Ectodermal cell (in vitro differentiated cells): ENCODE data around the gene SGCD.

ENCODE experiments used
- H3K27ac ChIP-seq: 2 replicates; pipeline ENCODE4 v1.7.0; 2013; ENCODE audit warnings: mild to moderate bottlenecking, low read depth, low read length; ENCODE audit not compliant: insufficient read depth, poor library complexity, severe bottlenecking
- H3K27me3 ChIP-seq: 2 replicates; pipeline ENCODE4 v1.7.0; 2013; ENCODE audit warnings: mild to moderate bottlenecking, low read length; ENCODE audit not compliant: insufficient read depth, control insufficient read depth, poor library complexity, severe bottlenecking
- H3K36me3 ChIP-seq: one replicate; pipeline ENCODE4 v1.7.0; 2013; ENCODE audit warnings: low read length; ENCODE audit not compliant: control insufficient read depth, insufficient read depth
- H3K4me1 ChIP-seq: one replicate; pipeline ENCODE4 v1.7.0; 2013; ENCODE audit warnings: low read length; ENCODE audit not compliant: control insufficient read depth, insufficient read depth
- H3K4me3 ChIP-seq: 2 replicates; pipeline ENCODE4 v1.7.0; 2013; ENCODE audit warnings: low read depth, low read length, control low read depth; ENCODE audit not compliant: insufficient read depth
- H3K9me3 ChIP-seq: 2 replicates; pipeline ENCODE4 v1.7.0; 2013; ENCODE audit warnings: mild to moderate bottlenecking, low read length, moderate library complexity; ENCODE audit not compliant: control insufficient read depth
- WGBS, 2 experiments: methylation state at CpG; one replicate each; pipeline ENCODE4 v1.1.7; 2013; ENCODE audit warnings: missing lambda C conversion rate in 2 of 2; 5-methylcytosine and 5-hydroxymethylcytosine counted together

SGCD gene

GRCh38 chr5:156799171-156799570 lies 472.2 kb downstream of the SGCD start:
- H3K36me3 ChIP-seq, result no peaks in the 10 kb centered on the region
- peaks cover 17% of the 10 kb centered on the region for H3K4me1 ChIP-seq
- H3K27ac ChIP-seq, result no peak overlapping the region
- H3K9me3 ChIP-seq, result no peaks in the 10 kb centered on the region
- WGBS, 2 experiments, result 79 to 87% methylated on average over 1 of the region's 1 CpG
- no peaks in the 10 kb centered on the region for H3K27me3 ChIP-seq
- H3K4me3 ChIP-seq, result no peak overlapping the region

- H3K4me1 ChIP-seq, result peaks cover 17% of the 10 kb centered on the region
Measured at GRCh38 chr5:156800929-156801328, 474.0 kb downstream of the SGCD start.

GRCh38 chr5:156802501-156802900 lies 475.5 kb downstream of the SGCD start:
- no peaks in the 10 kb centered on the region for H3K36me3 ChIP-seq
- no peaks in the 10 kb centered on the region for H3K27me3 ChIP-seq
- 21 to 29% methylated on average over 4 to 5 of the region's 5 CpGs for WGBS, 2 experiments
- H3K4me1 ChIP-seq, result peaks cover 17% of the 10 kb centered on the region
- H3K4me3 ChIP-seq, result no peak overlapping the region
- H3K9me3 ChIP-seq, result no peaks in the 10 kb centered on the region
- no peak overlapping the region for H3K27ac ChIP-seq

More at GRCh38 chr5:156800929-156801328, 474.0 kb downstream of the SGCD start:
- no peaks in the 10 kb centered on the region for H3K9me3 ChIP-seq
- H3K27me3 ChIP-seq, result no peaks in the 10 kb centered on the region
- no peak overlapping the region for H3K27ac ChIP-seq
- no peak overlapping the region for H3K4me3 ChIP-seq
- 9 to 11% methylated on average over 3 of the region's 3 CpGs for WGBS, 2 experiments
- H3K36me3 ChIP-seq, result no peaks in the 10 kb centered on the region

- Histone ChIP-seq H3K4me3 (no peak overlapping the region), H3K9me3 (no peaks in the 10 kb centered on the region), H3K27me3 (no peaks in the 10 kb centered on the region), H3K36me3 (no peaks in the 10 kb centered on the region), H3K27ac (no peak overlapping the region), H3K4me1 (peaks cover 17% of the 10 kb centered on the region)
- WGBS, 2 experiments, result 88 to 92% methylated on average over 2 of the region's 2 CpGs
Measured at GRCh38 chr5:156803404-156803803, 476.4 kb downstream of the SGCD start.

- WGBS, 2 experiments, result no CpG with 5 or more reads among the region's 1 CpG
- H3K4me3 ChIP-seq, result no peak overlapping the region
- no peaks in the 10 kb centered on the region for H3K36me3 ChIP-seq
- H3K27me3 ChIP-seq, result no peaks in the 10 kb centered on the region
- no peaks in the 10 kb centered on the region for H3K9me3 ChIP-seq
- H3K4me1 ChIP-seq, result no peaks in the 10 kb centered on the region
- H3K27ac ChIP-seq, result no peak overlapping the region
Measured at GRCh38 chr5:156812959-156813358, 486.0 kb downstream of the SGCD start.

GRCh38 chr5:156815988-156816599 lies 489.1 kb downstream of the SGCD start:
- WGBS, 2 experiments, result 71 to 74% methylated on average over 6 of the region's 6 CpGs
- H3K36me3 ChIP-seq, result no peaks in the 10 kb centered on the region
- no peak overlapping the region for H3K27ac ChIP-seq
- H3K9me3 ChIP-seq, result no peaks in the 10 kb centered on the region
- H3K4me1 ChIP-seq, result no peaks in the 10 kb centered on the region
- H3K27me3 ChIP-seq, result no peaks in the 10 kb centered on the region
- H3K4me3 ChIP-seq, result no peak overlapping the region
